Neural cell (in vitro differentiated cells): ENCODE data around the gene SND1. TPM values are rescaled to one million over a fixed set of nuclear protein-coding genes. Genes with fewer than 3 reads are reported as not detected.

Experiments used
- H2AFZ ChIP-seq: fragments of 200-600, 300-800 bp; sonication (generic), shearing (Covaris generic); 2 replicates; pipeline ENCODE4 v1.6.0; 2014; ENCODE audit warnings: low read depth, mild to moderate bottlenecking, antibody characterized with exemption, low read length, moderate library complexity
- H3F3A ChIP-seq: fragments of 200-600 bp; shearing (Covaris generic); 2 replicates; pipeline ENCODE4 v1.6.1; 2016; ENCODE audit warnings: mild to moderate bottlenecking, moderate library complexity, mixed read lengths, antibody characterized with exemption, low read length; ENCODE audit not compliant: insufficient read depth, poor library complexity, severe bottlenecking
- H3K27ac ChIP-seq: fragments of 200-600, 300-800 bp; sonication (generic), shearing (Covaris generic); 2 replicates; pipeline ENCODE4 v1.5.1; 2014; ENCODE audit warnings: mild to moderate bottlenecking, low read length, moderate library complexity
- H3K27me3 ChIP-seq: fragments of 300-800, 200-600 bp; sonication (generic), shearing (Covaris generic); 2 replicates; pipeline ENCODE4 v1.6.0; 2014; ENCODE audit warnings: mild to moderate bottlenecking, low read depth, low read length, moderate library complexity; ENCODE audit not compliant: insufficient read depth
- H3K36me3 ChIP-seq: fragments of 300-800, 200-600 bp; sonication (generic), shearing (Covaris generic); 2 replicates; pipeline ENCODE4 v1.5.1; 2014; ENCODE audit warnings: mild to moderate bottlenecking, antibody characterized with exemption, low read length, moderate library complexity; ENCODE audit not compliant: insufficient read depth
- H3K4me2 ChIP-seq: fragments of 300-800, 200-600 bp; sonication (generic), shearing (Covaris generic); 2 replicates; pipeline ENCODE4 v1.6.0; 2014; ENCODE audit warnings: mild to moderate bottlenecking, low read length
- H3K4me3 ChIP-seq: fragments of 300-800, 200-600 bp; sonication (generic), shearing (Covaris generic); 2 replicates; pipeline ENCODE4 v1.5.1; 2014; ENCODE audit warnings: mild to moderate bottlenecking, low read length, moderate library complexity
- H3K79me2 ChIP-seq: fragments of 200-600 bp; shearing (Covaris generic); replicated peaks from 2 replicates; pipeline ENCODE4 v1.6.0; 2014; ENCODE audit warnings: mild to moderate bottlenecking, low read length, moderate library complexity; ENCODE audit not compliant: insufficient read depth
- H3K9ac ChIP-seq: fragments of 300-800, 200-600 bp; sonication (generic), shearing (Covaris generic); 2 replicates; pipeline ENCODE4 v1.6.1; 2016; ENCODE audit warnings: mild to moderate bottlenecking, low read length, mixed read lengths
- H3K9me2 ChIP-seq: fragments of 200-600 bp; shearing (Covaris generic); 2 replicates; pipeline ENCODE4 v1.6.1; 2016; ENCODE audit warnings: mild to moderate bottlenecking, low read length, mixed read lengths; ENCODE audit not compliant: insufficient read depth
- H3K9me3 ChIP-seq: fragments of 200-600, 300-800 bp; sonication (generic), shearing (Covaris generic); 2 replicates; pipeline ENCODE4 v1.6.1; 2016; ENCODE audit warnings: mild to moderate bottlenecking, mixed run types, low read length, moderate library complexity, mixed read lengths
- H4K20me1 ChIP-seq: fragments of 200-600 bp; shearing (Covaris generic); 2 replicates; pipeline ENCODE4 v1.6.1; 2016; ENCODE audit warnings: mild to moderate bottlenecking, mixed run types; ENCODE audit not compliant: insufficient read depth
- CTCF ChIP-seq: fragments of 450-650 bp; IDR thresholded peaks from 2 replicates; pipeline ENCODE4 v1.5.1; 2014; ENCODE audit warnings: antibody characterized with exemption, mild to moderate bottlenecking, moderate library complexity; ENCODE audit not compliant: poor library complexity, severe bottlenecking
- EP300 ChIP-seq: fragments of 450-650 bp; conservative IDR thresholded peaks from 2 replicates; pipeline ENCODE4 v1.6.1; 2014; ENCODE audit warnings: antibody characterized with exemption, mild to moderate bottlenecking, moderate library complexity; ENCODE audit not compliant: poor library complexity, severe bottlenecking
- EZH2 ChIP-seq: fragments of 200-600, 300-800 bp; shearing (Covaris generic), sonication (generic); IDR thresholded peaks from 2 replicates; pipeline ENCODE4 v1.6.1; 2014; ENCODE audit warnings: antibody characterized with exemption, low read length, borderline replicate concordance, mild to moderate bottlenecking; ENCODE audit not compliant: insufficient read depth, poor library complexity, severe bottlenecking
- MXI1 ChIP-seq: fragments of 450-650 bp; conservative IDR thresholded peaks from 2 replicates; pipeline ENCODE4 v1.6.1; 2014; ENCODE audit warnings: antibody characterized with exemption, mild to moderate bottlenecking; ENCODE audit not compliant: poor library complexity, severe bottlenecking
- POLR2AphosphoS5 ChIP-seq: IDR thresholded peaks from 2 replicates; pipeline ENCODE4 v1.6.1; 2012
- RAD21 ChIP-seq: fragments of 450-650 bp; conservative IDR thresholded peaks from 2 replicates; pipeline ENCODE4 v1.6.1; 2014; ENCODE audit warnings: antibody characterized with exemption, mild to moderate bottlenecking, moderate library complexity
- REST ChIP-seq: IDR thresholded peaks from 2 replicates; pipeline ENCODE4 v1.6.1; 2012; ENCODE audit warnings: borderline replicate concordance
- SMC3 ChIP-seq: fragments of 450-650 bp; conservative IDR thresholded peaks from 2 replicates; pipeline ENCODE4 v1.6.1; 2014; ENCODE audit warnings: antibody characterized with exemption, mild to moderate bottlenecking, moderate library complexity; ENCODE audit not compliant: poor library complexity
- TAF1 ChIP-seq: IDR thresholded peaks from 2 replicates; pipeline ENCODE4 v1.6.1; 2012; ENCODE audit warnings: low read depth
- polyA plus RNA-seq: library from polyadenylated mRNA; depleted of rRNA; stranded (reverse); fragments of >200 nt; gene quantifications from 2 replicates; pipeline ENCODE4 v1.2.3, GENCODE V29; 2014

SND1 gene
- polyA plus RNA-seq, 1 donor from 2014 or later, result 37.4 TPM

GRCh38 chr7:128116740-128117139, 464.7 kb downstream of the SND1 start:
- Histone ChIP-seq H3K27ac (no peak overlapping the region), H3K27me3 (no peaks in the 10 kb centered on the region), H3K4me2 (no peak overlapping the region), H4K20me1 (no peaks in the 10 kb centered on the region), H3K9me3 (no peaks in the 10 kb centered on the region), H3K36me3 (no peaks in the 10 kb centered on the region), H3K9ac (no peak overlapping the region), H3F3A (no peaks in the 10 kb centered on the region), H3K9me2 (no peaks in the 10 kb centered on the region), H2AFZ (no peak overlapping the region), H3K4me3 (no peak overlapping the region), H3K79me2 (no peaks in the 10 kb centered on the region)
- TF ChIP-seq EP300, result no peak
- no peak for TF ChIP-seq CTCF
- no peak for TF ChIP-seq POLR2AphosphoS5
- no peak for TF ChIP-seq TAF1
- TF ChIP-seq REST, result no peak
- no peak for TF ChIP-seq RAD21
- no peak for TF ChIP-seq MXI1
- TF ChIP-seq EZH2, result no peak
- no peak for TF ChIP-seq SMC3

- H3K9me2 ChIP-seq, result no peaks in the 10 kb centered on the region
- TF ChIP-seq SMC3 (no peak), EP300 (no peak), TAF1 (no peak), EZH2 (no peak), RAD21 (no peak), POLR2AphosphoS5 (no peak), REST (no peak), MXI1 (no peak)
- H3K4me3 ChIP-seq, result no peak overlapping the region
- no peaks in the 10 kb centered on the region for H3F3A ChIP-seq
- H3K79me2 ChIP-seq, result no peaks in the 10 kb centered on the region
- no peak overlapping the region for H3K4me2 ChIP-seq
- H4K20me1 ChIP-seq, result no peaks in the 10 kb centered on the region
- H3K27ac ChIP-seq, result no peak overlapping the region
- no peaks in the 10 kb centered on the region for H3K27me3 ChIP-seq
- no peaks in the 10 kb centered on the region for H3K36me3 ChIP-seq
- no peaks in the 10 kb centered on the region for H3K9me3 ChIP-seq
- H2AFZ ChIP-seq, result no peak overlapping the region
- H3K9ac ChIP-seq, result no peak overlapping the region
Measured at GRCh38 chr7:128117691-128118090, 465.7 kb downstream of the SND1 start.
